Neural crest cell (in vitro differentiated cells): ENCODE results near the gene KCNIP4. TPM values are rescaled to one million over a fixed set of nuclear protein-coding genes. Genes with fewer than 3 reads are reported as not detected.

ENCODE experiments used
- DNase-seq: peaks from one replicate; pipeline ENCODE4 v3.0.0; 2021; ENCODE audit warnings: low read depth, mixed read lengths, low spot score
- H3K27ac Mint-ChIP-seq: one replicate; pipeline ENCODE4 v1.8.0; 2021; ENCODE audit warnings: mild to moderate bottlenecking, mixed read lengths; ENCODE audit not compliant: unreplicated experiment
- H3K27me3 Mint-ChIP-seq: 2 replicates; pipeline ENCODE4 v1.8.0; 2021; ENCODE audit warnings: low read depth, mild to moderate bottlenecking, mixed read lengths
- H3K36me3 Mint-ChIP-seq: 2 replicates; pipeline ENCODE4 v1.8.0; 2021; ENCODE audit warnings: low read depth, mild to moderate bottlenecking, mixed read lengths
- H3K4me1 Mint-ChIP-seq: 2 replicates; pipeline ENCODE4 v1.8.0; 2021; ENCODE audit warnings: mixed read lengths
- H3K4me3 Mint-ChIP-seq: one replicate; pipeline ENCODE4 v1.8.0; 2021; ENCODE audit warnings: mild to moderate bottlenecking, mixed read lengths
- H3K9me3 Mint-ChIP-seq: 2 replicates; pipeline ENCODE4 v1.8.0; 2021; ENCODE audit warnings: mixed read lengths
- total RNA-seq: library from RNA; stranded (reverse); gene quantifications from 2 replicates; pipeline ENCODE4 v1.2.1, GENCODE V29; 2021
- TF ChIP-seq, protein P1 (sequence below): fragments of 200-600 bp; sonication (generic); conservative IDR thresholded peaks from 2 replicates; pipeline ENCODE4 v1.5.0; 2021; ENCODE audit warnings: antibody characterized with exemption, mild to moderate bottlenecking

KCNIP4 gene
- total RNA-seq, 1 donor from 2014 or later: 0.33 TPM

DNA sequence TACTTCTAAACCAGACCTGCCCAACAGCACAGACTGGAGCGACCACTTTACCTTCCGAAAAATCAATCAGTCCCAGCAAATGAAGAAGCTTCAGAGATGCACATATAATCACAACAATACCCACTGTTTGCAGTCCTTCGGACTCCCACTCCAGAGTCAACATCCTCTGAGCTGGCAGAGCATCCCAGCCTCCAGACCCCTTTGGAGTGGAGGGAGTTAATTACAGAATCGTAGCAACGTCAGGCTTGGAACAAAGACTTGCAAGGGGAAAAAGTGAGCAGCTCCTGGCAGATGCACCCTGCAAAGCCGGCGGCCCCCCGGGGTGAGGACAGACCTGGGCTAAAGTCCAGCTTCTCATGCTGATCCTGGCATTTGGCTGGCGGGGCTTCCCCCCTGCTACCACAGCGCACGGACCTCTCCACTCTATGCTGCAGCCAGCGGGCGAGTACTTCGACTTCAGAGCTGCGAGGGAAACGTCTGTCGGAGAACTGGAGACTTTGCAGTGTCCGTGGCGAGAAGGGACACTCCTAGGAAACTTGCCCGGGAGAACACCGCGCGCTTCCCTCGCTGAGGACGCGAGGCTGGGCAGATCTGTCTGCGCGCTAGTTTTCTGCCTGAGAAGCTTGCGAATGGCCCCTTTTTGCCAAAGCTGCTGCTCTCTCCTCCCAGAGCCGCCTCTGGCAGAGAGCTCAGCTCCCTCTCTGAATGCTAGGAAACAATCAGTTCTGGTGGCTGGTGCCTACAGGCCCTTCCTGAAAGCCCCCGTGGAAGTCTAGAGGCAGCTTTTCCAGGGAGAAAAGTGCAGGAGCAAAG lies 964.6 kb downstream of the KCNIP4 start:
- peak overlapping the region; percentile 68 for H3K4me3 Mint-ChIP-seq
- peaks cover 11% of the 10 kb centered on the region for H3K4me1 Mint-ChIP-seq
- H3K27me3 Mint-ChIP-seq: peaks cover 46% of the 10 kb centered on the region
- H3K9me3 Mint-ChIP-seq: peaks cover 2% of the 10 kb centered on the region
- no peaks in the 10 kb centered on the region for H3K36me3 Mint-ChIP-seq
- peak; percentile 5 for DNase-seq
- TF ChIP-seq, protein P1, sequence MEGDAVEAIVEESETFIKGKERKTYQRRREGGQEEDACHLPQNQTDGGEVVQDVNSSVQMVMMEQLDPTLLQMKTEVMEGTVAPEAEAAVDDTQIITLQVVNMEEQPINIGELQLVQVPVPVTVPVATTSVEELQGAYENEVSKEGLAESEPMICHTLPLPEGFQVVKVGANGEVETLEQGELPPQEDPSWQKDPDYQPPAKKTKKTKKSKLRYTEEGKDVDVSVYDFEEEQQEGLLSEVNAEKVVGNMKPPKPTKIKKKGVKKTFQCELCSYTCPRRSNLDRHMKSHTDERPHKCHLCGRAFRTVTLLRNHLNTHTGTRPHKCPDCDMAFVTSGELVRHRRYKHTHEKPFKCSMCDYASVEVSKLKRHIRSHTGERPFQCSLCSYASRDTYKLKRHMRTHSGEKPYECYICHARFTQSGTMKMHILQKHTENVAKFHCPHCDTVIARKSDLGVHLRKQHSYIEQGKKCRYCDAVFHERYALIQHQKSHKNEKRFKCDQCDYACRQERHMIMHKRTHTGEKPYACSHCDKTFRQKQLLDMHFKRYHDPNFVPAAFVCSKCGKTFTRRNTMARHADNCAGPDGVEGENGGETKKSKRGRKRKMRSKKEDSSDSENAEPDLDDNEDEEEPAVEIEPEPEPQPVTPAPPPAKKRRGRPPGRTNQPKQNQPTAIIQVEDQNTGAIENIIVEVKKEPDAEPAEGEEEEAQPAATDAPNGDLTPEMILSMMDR: no peak
- no peak overlapping the region for H3K27ac Mint-ChIP-seq

DNA sequence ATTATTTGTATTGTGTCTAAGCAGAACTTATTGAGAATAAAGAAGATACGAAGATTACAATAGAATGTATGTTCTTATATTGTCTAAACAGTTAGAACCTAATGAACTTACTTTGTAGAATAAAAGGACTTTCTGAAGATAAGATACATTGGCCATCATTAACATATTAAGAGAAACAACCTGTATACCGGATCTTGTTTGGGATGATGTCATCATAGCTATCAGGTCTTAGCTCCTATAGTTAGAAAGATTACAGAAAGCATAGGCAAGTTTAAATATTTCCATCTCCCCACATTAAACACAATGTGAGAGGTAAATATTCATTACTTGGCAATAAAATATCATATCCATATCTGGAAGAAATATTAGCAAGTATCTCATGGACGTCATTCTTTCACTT lies 966.0 kb downstream of the KCNIP4 start:
- DNase-seq: no peak
- Mint-ChIP-seq H3K9me3 (peaks cover 2% of the 10 kb centered on the region), H3K27me3 (peaks cover 46% of the 10 kb centered on the region), H3K27ac (no peak overlapping the region), H3K4me1 (peaks cover 11% of the 10 kb centered on the region), H3K4me3 (no peak overlapping the region), H3K36me3 (no peaks in the 10 kb centered on the region)
- TF ChIP-seq, protein P1: no peak

DNA sequence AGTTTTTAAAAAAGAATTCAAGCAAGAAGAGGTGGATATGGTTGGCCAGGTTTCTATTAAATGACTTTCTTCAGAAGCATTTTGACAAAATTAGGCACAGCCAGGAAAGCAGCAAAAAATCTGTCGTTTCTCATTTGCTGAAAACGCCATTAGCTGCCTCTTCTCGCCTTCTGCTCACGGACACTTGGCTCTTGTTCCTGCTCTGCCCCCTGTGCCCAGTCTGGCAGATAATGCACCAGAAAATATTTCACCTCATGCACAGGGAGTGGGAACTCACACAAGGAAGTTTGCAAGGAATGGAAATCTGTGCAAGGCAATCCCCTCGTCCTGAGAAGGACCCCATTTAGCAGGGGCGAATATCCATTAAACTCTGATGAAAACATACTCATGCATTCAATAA lies 988.3 kb downstream of the KCNIP4 start:
- Mint-ChIP-seq H3K4me3 (no peak overlapping the region), H3K36me3 (no peaks in the 10 kb centered on the region), H3K27me3 (peaks cover 39% of the 10 kb centered on the region), H3K9me3 (no peaks in the 10 kb centered on the region), H3K4me1 (no peaks in the 10 kb centered on the region), H3K27ac (no peak overlapping the region)
- no peak for DNase-seq
- TF ChIP-seq, protein P1: no peak

DNA sequence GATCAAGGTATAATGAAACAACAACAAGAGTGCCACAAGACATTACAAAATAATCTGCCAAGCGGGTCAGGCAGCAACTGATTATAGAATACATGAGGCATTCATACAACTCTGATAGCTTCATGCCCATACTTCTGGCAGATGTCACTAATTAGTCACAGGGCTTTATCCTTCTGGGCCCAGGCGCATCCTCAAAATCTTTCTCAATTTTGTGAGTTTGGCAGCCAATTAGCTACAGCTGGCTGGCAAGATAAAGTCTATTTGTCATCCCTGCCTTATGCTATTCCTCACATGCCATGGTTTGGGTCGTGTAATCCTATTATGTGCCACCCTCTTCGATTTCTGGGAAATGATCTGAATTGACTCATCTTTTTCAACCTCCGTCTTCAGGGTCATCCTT lies 994.0 kb downstream of the KCNIP4 start:
- peaks cover 2% of the 10 kb centered on the region for H3K9me3 Mint-ChIP-seq
- no peaks in the 10 kb centered on the region for H3K36me3 Mint-ChIP-seq
- TF ChIP-seq, protein P1: no peak
- no peak overlapping the region for H3K4me3 Mint-ChIP-seq
- peaks cover 15% of the 10 kb centered on the region for H3K27me3 Mint-ChIP-seq
- no peak overlapping the region for H3K27ac Mint-ChIP-seq
- no peaks in the 10 kb centered on the region for H3K4me1 Mint-ChIP-seq
- no peak for DNase-seq

DNA sequence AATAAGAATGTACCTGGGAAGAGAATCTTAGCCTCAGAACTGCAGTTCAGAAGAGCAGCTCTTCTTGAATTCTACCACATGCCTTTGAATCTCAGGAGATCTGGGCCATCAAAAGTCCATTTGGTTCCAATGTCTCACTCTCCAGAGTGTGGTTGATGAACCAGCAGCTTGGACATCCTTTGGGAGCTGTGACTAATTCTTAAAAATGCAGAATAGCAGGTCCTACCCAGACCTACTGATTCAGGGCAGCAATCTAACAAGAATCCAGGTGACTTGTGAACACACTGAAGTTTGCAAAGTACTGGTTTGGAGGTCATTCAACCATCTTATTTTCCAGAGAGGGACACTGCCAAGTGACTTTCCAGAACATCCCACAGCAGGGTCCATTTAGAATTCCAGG lies 1003.6 kb downstream of the KCNIP4 start:
- Mint-ChIP-seq H3K36me3 (no peaks in the 10 kb centered on the region), H3K4me3 (no peak overlapping the region), H3K27me3 (peaks cover 3% of the 10 kb centered on the region), H3K4me1 (no peaks in the 10 kb centered on the region), H3K9me3 (no peaks in the 10 kb centered on the region), H3K27ac (no peak overlapping the region)
- TF ChIP-seq, protein P1: no peak
- no peak for DNase-seq
